ENCODE data around the gene MAST4.

Gene MAST4

DNA sequence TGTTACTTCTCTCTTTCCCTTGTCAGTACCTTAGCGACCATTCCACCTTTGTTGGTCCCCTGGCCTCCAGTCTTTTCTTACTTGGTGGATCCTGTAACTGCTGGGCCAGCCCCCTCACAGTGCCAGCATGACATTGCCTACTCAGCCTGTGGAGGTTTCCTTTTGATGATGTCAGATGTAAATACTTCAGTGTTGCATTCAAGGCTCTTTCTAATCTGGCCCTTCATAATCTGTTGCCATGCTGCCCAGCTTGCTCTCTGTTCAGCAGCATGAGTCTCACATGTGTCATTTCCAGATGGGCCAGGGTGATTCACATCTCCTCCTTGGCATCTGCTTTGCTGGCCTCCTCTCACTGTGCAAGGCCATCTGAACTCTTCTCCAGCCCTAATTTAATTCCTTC lies 57.1 kb downstream of the MAST4 start:
- H4K20me1 ChIP-seq (ENCODE audit: control insufficient read depth, insufficient read depth, low read depth, low read length): no peaks in the 10 kb centered on the region
- no peaks in the 10 kb centered on the region for H3K79me2 ChIP-seq (ENCODE audit: control insufficient read depth, low read length)
- no peaks in the 10 kb centered on the region for H3K4me1 ChIP-seq (ENCODE audit: control insufficient read depth, low read length)
- H3K27me3 ChIP-seq (ENCODE audit: control insufficient read depth, low read length): no peaks in the 10 kb centered on the region
- H3K4me2 ChIP-seq (ENCODE audit: low read length): no peak overlapping the region
- H3K27ac ChIP-seq (ENCODE audit: low read depth, low read length): no peak overlapping the region
- no peaks in the 10 kb centered on the region for H3K36me3 ChIP-seq (ENCODE audit: control insufficient read depth, low read length)
- no peaks in the 10 kb centered on the region for H3K9me3 ChIP-seq (ENCODE audit: control insufficient read depth, insufficient read depth, low read length)
- TF ChIP-seq EZH2phosphoT487 (IDR thresholded peaks at IDR 0.05; ENCODE audit: borderline replicate concordance, low read length) (no peak), CTCF (IDR thresholded peaks at IDR 0.05; ENCODE audit: low read depth, low read length, poor library complexity, severe bottlenecking) (no peak)
- no peaks in the 10 kb centered on the region for H3K9me2 ChIP-seq (replicated peaks; ENCODE audit: control insufficient read depth, low read length)
- no peak overlapping the region for H3K4me3 ChIP-seq (ENCODE audit: low read length)
- H3F3A ChIP-seq (ENCODE audit: control insufficient read depth, insufficient read depth): no peaks in the 10 kb centered on the region

DNA sequence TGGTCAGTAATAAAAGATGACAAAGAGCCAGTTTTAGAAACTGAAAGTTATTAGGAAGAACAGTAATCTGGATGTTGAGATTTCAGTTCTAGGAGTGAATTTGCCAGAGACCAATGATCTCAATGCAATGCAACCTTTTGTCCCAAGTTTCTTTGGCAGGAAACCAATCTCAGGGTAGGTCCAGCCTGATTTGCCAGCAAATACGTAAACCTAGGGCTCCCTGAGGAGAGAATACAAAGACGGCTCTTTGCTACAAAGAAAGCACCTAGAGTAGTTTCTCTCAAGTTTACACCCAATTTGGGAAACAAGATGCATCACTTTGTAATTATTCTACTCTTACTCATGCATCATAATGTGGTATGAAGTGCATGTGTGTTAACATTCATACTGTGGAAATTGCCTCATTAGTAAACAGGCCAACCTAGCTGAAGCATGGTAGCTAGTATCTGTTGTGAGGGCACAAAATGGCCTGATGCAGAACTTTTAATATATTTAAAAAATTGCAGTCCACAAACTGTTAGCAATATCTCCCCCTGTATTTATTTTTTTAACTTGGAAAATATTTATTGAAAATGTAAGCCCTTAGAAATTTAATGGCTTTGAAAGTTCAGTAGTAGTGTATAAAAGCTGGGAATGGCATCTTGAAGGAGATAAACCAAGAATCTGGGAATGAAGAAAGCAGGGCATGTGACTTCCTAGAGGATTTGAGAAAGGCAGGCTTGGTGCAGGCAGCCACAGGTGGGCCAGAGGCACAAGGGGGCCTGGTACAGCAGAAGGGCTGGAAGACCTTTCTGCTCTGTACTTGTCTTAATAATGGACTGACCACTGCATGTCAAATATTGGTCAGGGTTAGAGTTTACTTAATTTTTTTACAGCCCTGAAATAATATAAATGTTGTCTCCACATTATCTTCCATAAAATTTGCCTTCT lies 59.5 kb downstream of the MAST4 start:
- Histone ChIP-seq H3K27me3 (ENCODE audit: control insufficient read depth, low read length) (no peaks in the 10 kb centered on the region), H3K4me3 (ENCODE audit: low read length) (no peak overlapping the region), H4K20me1 (ENCODE audit: control insufficient read depth, insufficient read depth, low read depth, low read length) (no peaks in the 10 kb centered on the region), H3K79me2 (ENCODE audit: control insufficient read depth, low read length) (no peaks in the 10 kb centered on the region), H3K36me3 (ENCODE audit: control insufficient read depth, low read length) (no peaks in the 10 kb centered on the region), H3F3A (ENCODE audit: control insufficient read depth, insufficient read depth) (no peaks in the 10 kb centered on the region), H3K4me2 (ENCODE audit: low read length) (no peak overlapping the region), H3K4me1 (ENCODE audit: control insufficient read depth, low read length) (no peaks in the 10 kb centered on the region), H3K27ac (ENCODE audit: low read depth, low read length) (no peak overlapping the region), H3K9me3 (ENCODE audit: control insufficient read depth, insufficient read depth, low read length) (no peaks in the 10 kb centered on the region), H3K9me2 (replicated peaks; ENCODE audit: control insufficient read depth, low read length) (no peaks in the 10 kb centered on the region)
- no peak for TF ChIP-seq EZH2phosphoT487 (IDR thresholded peaks at IDR 0.05; ENCODE audit: borderline replicate concordance, low read length)
- no peak for TF ChIP-seq CTCF (IDR thresholded peaks at IDR 0.05; ENCODE audit: low read depth, low read length, poor library complexity, severe bottlenecking)

DNA sequence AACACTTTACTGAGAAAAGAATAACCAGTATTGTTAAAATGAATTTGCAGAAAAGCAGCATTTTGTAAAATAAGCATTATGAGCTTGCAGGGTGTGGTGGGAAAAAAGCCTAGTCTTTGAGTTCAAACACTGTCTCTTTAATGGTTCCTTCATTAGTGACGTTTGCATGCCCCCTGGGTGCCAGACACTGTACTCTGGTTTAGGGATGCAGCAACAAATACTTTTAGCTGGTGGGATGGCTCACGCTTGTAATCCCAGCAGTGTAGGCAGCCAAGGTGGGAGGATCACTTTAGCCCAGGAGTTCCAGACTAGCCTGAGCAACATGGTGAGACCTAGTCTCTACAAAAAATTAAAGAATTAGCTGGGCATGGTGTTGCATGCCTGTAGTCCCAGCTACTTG lies 62.3 kb downstream of the MAST4 start:
- H3K79me2 ChIP-seq (ENCODE audit: control insufficient read depth, low read length): no peaks in the 10 kb centered on the region
- no peak for TF ChIP-seq EZH2phosphoT487 (IDR thresholded peaks at IDR 0.05; ENCODE audit: borderline replicate concordance, low read length)
- TF ChIP-seq CTCF (IDR thresholded peaks at IDR 0.05; ENCODE audit: low read depth, low read length, poor library complexity, severe bottlenecking): no peak
- no peak overlapping the region for H3K4me2 ChIP-seq (ENCODE audit: low read length)
- H3K27ac ChIP-seq (ENCODE audit: low read depth, low read length): no peak overlapping the region
- H3K9me3 ChIP-seq (ENCODE audit: control insufficient read depth, insufficient read depth, low read length): no peaks in the 10 kb centered on the region
- H3K4me3 ChIP-seq (ENCODE audit: low read length): no peak overlapping the region
- no peaks in the 10 kb centered on the region for H3K36me3 ChIP-seq (ENCODE audit: control insufficient read depth, low read length)
- H4K20me1 ChIP-seq (ENCODE audit: control insufficient read depth, insufficient read depth, low read depth, low read length): no peaks in the 10 kb centered on the region
- no peaks in the 10 kb centered on the region for H3K9me2 ChIP-seq (replicated peaks; ENCODE audit: control insufficient read depth, low read length)
- H3K4me1 ChIP-seq (ENCODE audit: control insufficient read depth, low read length): no peaks in the 10 kb centered on the region
- H3K27me3 ChIP-seq (ENCODE audit: control insufficient read depth, low read length): no peaks in the 10 kb centered on the region
- H3F3A ChIP-seq (ENCODE audit: control insufficient read depth, insufficient read depth): no peaks in the 10 kb centered on the region

Data from DOHH2 (cell line).